GM12891 (cell line): ENCODE results near the gene PGBD5.

Experiments used
- POLR2A ChIP-seq: IDR thresholded peaks from 2 replicates; pipeline ENCODE4 v1.6.1; 2011; ENCODE audit warnings: low read depth, low read length, control low read depth
- POLR2AphosphoS5 ChIP-seq: IDR thresholded peaks from 2 replicates; pipeline ENCODE4 v1.6.1; 2011; ENCODE audit warnings: low read depth, low read length, control low read depth
- TAF1 ChIP-seq: IDR thresholded peaks from 2 replicates; pipeline ENCODE4 v1.6.1; 2011; ENCODE audit warnings: low read depth, low read length, control low read depth

DNA sequence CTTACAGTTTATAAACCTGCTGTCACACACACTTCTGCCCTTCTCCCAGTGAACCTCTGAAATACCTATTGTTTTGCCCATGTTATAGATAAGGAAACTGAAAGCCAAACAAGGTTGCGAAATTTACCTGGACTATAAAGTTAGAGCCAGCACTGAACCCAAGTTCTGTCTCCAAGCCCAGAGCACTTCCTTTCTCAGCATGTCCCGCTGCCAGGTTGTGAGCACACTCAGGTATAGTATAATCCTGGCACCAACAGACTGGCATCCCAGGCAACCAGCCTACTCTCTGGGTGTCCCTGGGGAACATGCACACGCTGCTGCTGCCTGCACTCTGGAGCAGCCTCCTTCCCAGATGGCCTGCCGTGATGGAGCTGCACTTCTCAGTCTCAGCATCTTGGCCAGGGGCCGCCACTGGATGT lies 45.1 kb downstream of the PGBD5 start:
- TF ChIP-seq POLR2A, result no peak
- TF ChIP-seq POLR2AphosphoS5, result no peak
- no peak for TF ChIP-seq TAF1
